SKM-1 treated with dmso at 0.1 percent for 144 hours (cell line): ENCODE results near the gene CYP2C19.
"Not testable (repeated sequence)": the region's sequence is repeated elsewhere in the genome, so short reads cannot be mapped to it uniquely, and the experiment has no call there.

Experiments used
- DNase-seq: peaks from one replicate; lab custom pipeline; 2025; ENCODE audit not compliant: unreplicated experiment; lab: John Stamatoyannopoulos, UW

Gene CYP2C19

GRCh38 chr10:94762393-94762792, at the start of gene CYP2C19:
TSS of gene CYP2C19 (plus strand) at chr10:94762681. CDS start at chr10:94762706, 25 bp downstream.
- no peak for DNase-seq

GRCh38 chr10:94725871-94726270, 36.6 kb upstream of the CYP2C19 start:
- DNase-seq: no peak

- DNase-seq: no peak
These were observed 27.3 kb upstream of the CYP2C19 start for GRCh38 chr10:94735197-94735596.

GRCh38 chr10:94738588-94738987, 23.9 kb upstream of the CYP2C19 start:
- DNase-seq: no peak

- no peak for DNase-seq
These were observed 15.3 kb upstream of the CYP2C19 start for GRCh38 chr10:94747137-94747536.

GRCh38 chr10:94747838-94748237, 14.6 kb upstream of the CYP2C19 start:
- DNase-seq: no peak

GRCh38 chr10:94757916-94758315, 4.6 kb upstream of the CYP2C19 start:
- DNase-seq: no peak

GRCh38 chr10:94760586-94761178, 1.8 kb upstream of the CYP2C19 start:
- DNase-seq: no peak

- DNase-seq: not testable (repeated sequence)
These were observed 12.9 kb downstream of the CYP2C19 start for GRCh38 chr10:94775425-94775824.

GRCh38 chr10:94777886-94778458, 15.5 kb downstream of the CYP2C19 start:
- no peak for DNase-seq

- no peak for DNase-seq
These were observed 18.4 kb downstream of the CYP2C19 start for GRCh38 chr10:94780844-94781243.

- no peak for DNase-seq
These were observed 21.8 kb downstream of the CYP2C19 start for GRCh38 chr10:94784256-94784655.

GRCh38 chr10:94785211-94785610, 22.7 kb downstream of the CYP2C19 start:
- DNase-seq: no peak

- DNase-seq: not testable (repeated sequence)
These were observed 38.1 kb downstream of the CYP2C19 start for GRCh38 chr10:94800551-94800950.

GRCh38 chr10:94803307-94803706, 40.8 kb downstream of the CYP2C19 start:
- DNase-seq: no peak

- not testable (repeated sequence) for DNase-seq
These were observed 67.5 kb downstream of the CYP2C19 start for GRCh38 chr10:94830025-94830424.

- no peak for DNase-seq
These were observed 83.7 kb downstream of the CYP2C19 start for GRCh38 chr10:94846204-94846603.

GRCh38 chr10:94850766-94851165, 88.3 kb downstream of the CYP2C19 start:
- DNase-seq: no peak

- DNase-seq: no peak
These were observed 88.8 kb downstream of the CYP2C19 start for GRCh38 chr10:94851263-94851662.

GRCh38 chr10:94852438-94852837, 90.0 kb downstream of the CYP2C19 start:
- DNase-seq: no peak

GRCh38 chr10:94853065-94853464, 90.6 kb downstream of the CYP2C19 start:
- DNase-seq: no peak

GRCh38 chr10:94858005-94858404, 95.5 kb downstream of the CYP2C19 start:
- DNase-seq: no peak

- no peak for DNase-seq
These were observed 96.6 kb downstream of the CYP2C19 start for GRCh38 chr10:94859086-94859485.
